ENCODE data around the gene GRB10.
"Not testable (repeated sequence)": the region's sequence is repeated elsewhere in the genome, so short reads cannot be mapped to it uniquely, and the experiment has no call there.

GRB10 gene

GRCh38 chr7:50596484-50596883 lies 186.2 kb downstream of the GRB10 start:
- DNase-seq = no peak

GRCh38 chr7:50595491-50596102 lies 187.1 kb downstream of the GRB10 start:
- DNase-seq = peak; percentile 64

- no peak for DNase-seq
These were observed 187.8 kb downstream of the GRB10 start for GRCh38 chr7:50594734-50595485.

GRCh38 chr7:50594136-50594535 lies 188.6 kb downstream of the GRB10 start:
- DNase-seq = no peak

- no peak for DNase-seq
These were observed 189.8 kb downstream of the GRB10 start for GRCh38 chr7:50592940-50593339.

DNA sequence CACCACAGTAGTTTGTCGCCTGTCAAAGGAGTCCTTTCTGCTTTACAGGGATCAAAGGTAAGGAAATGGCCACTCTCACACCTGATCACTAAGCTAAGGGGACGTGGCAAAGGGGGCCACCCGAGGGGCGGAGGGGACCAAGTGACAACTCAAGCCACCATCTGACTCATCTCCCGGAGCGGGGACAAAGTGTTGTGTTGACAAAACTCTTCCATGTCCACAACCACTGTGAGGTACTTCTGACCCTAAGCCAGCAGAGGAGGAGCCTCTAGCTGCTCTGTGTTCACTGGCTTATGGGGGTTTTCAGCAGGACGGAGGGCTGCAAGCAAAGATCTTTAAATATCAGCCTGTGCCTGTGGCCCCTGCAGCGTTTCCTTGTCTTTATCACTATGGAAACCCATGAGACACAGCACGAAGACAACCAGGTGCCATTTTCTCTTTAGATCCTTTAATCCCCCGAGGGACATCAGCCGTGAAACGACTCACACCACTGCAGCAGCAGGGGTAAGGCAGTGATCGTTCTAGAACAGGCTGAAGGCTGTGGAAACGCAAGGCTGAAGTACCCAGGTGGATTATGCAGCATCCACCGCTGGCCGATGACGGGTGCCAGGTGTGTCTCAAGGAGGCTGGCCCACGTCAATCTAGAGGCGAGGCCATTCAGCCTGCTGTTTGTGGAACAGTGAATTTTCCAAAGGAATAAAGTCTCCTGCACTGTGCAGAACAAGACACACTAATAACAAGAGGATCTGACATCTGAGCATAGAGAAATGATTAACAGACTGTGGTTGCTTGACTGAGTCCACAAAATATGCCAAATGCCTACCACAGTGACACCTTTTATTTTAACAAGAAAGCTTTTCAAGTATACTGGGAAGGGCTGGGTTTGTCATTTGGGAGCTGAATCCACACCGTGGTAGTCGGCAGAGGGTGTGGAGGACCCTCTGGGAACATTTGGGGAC lies 190.9 kb downstream of the GRB10 start:
- DNase-seq = peak; percentile 60

DNA sequence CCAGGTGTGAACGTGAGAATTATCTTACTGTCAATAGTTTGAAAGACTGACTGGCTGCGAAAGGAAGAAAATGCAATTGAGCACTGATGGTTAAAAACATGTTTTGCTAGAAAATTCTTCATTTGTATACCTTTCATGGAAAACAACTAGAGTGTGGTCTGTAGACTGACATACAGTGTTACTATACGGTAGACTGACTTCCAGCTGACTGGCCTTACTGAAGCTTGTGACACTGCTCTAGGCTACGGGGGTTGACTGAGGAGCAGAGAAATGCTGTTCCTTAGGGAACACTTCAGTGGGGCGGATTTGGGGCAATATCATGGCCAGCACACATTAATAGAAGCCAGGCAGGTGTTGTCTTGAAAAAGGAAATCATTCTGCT lies 191.6 kb downstream of the GRB10 start:
- no peak for DNase-seq

DNA sequence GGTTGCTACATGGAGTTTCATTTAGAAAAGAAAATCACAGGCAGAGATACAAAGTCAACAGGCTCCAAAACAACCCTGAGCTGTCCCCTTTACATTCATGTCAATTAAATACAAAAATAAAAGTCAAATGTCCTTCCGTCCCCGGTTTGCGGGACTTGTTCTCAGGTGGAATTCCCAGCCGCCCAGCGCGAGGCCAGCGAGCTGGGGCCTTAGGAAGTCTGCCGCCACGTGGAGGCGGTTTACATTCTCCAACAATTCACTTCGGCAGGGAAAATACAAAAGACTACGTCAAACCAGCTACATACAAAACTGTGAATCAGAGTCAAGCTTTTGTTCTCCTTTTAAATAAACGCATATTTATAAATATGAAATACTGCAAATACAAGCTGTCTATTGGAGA lies 192.2 kb downstream of the GRB10 start:
- no peak for DNase-seq

DNA sequence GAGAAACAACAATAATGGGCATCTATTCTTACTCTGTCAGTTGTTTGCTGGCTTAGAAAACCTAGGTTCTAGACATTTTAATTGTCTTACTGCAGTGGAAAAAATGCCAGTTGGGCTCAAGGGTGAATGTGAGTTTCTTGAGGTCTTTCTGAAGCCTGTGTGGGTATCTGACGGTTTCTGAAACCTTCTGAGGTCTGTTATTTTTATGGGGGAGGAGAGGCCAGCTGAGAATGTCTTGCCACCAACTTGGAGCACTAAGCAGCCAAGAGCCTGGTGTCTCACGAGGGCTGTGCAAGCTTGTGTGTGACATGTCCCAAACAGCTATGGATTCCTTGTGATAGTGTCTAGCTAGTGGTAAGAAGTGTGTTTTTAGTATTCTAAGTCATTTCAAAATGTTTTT lies 193.3 kb downstream of the GRB10 start:
- no peak for DNase-seq

DNA sequence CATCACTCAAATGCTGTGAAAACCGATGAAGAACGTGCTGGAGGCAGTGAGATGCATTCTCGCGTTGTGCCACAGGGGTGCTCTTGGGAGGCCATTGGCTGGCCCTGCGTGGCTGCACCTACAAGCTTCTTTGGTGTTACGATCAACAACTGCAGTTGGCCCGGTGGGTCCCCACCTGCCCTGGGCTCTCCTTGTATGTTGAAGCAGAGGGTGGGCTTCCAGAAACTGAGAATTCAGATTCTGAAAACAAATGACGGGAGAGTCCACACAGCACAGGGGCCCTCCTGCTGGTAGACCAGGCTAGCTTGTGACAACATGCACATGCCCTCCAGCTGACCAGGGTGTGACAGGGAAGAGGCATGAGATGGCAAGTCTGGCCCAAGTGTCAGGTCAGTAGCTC lies 193.8 kb downstream of the GRB10 start:
- no peak for DNase-seq

DNA sequence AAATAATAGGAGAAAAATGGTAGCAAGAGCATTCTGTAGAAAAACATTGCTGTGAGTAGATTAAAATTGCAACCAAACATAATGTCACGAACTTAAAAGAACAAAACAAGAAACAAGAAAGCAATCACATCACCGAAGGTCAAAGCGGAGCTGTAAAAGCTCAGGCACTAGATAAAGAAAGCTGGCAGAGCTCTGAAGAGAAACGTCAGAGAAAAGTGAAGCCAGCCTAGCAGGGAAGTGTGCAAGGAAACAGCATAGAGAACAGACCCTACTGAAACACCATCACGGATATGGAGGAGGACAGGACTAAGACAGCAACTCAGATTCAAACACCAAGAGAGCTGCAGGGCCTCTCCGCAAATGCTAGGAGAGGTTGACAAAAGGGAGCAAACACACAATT lies 195.0 kb downstream of the GRB10 start:
- DNase-seq = no peak

GRCh38 chr7:50584793-50585408 lies 197.8 kb downstream of the GRB10 start:
- DNase-seq = no peak

DNA sequence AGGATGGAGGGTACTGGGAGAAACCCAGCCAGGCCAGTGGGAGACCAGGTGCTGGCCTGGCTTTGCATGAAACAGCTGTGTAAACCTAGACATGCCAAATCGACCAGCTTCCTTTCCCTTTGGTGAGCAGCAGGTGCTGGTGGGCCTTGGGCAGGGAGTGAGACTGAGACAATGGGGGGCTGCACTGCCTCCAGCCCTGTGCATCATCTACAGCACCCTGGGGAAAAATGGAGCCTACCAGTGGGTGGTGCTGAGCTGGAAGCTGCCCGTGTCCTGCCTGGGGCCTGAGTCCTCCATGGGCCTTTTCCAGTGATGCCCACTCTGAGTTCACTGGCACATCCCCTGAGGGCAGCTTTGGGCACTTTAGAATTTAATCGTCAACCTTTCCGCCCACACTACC lies 198.3 kb downstream of the GRB10 start:
- no peak for DNase-seq

DNA sequence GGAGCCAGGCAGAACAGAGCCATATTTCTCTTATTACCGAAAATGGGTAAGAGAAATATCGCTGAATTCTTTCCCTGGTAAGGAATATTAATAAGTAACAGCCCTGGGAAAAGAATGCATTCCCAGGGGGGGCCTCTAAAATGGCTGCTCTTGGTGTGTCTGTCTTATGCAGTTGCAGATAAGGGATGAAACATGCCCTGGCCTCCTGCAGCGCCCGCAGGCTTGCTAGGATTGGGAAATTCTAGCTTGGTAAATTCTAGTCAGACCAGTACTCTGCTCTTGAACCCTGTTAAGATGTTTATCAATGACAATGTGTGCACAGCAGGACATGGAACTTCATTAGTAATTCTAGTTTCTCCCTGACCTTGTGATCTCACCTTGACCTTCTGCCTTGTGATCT lies 199.4 kb downstream of the GRB10 start:
- DNase-seq = not testable (repeated sequence)

- not testable (repeated sequence) for DNase-seq
These were observed 200.4 kb downstream of the GRB10 start for GRCh38 chr7:50582271-50582670.

- DNase-seq = not testable (repeated sequence)
These were observed 202.0 kb downstream of the GRB10 start for GRCh38 chr7:50580666-50581065.

DNA sequence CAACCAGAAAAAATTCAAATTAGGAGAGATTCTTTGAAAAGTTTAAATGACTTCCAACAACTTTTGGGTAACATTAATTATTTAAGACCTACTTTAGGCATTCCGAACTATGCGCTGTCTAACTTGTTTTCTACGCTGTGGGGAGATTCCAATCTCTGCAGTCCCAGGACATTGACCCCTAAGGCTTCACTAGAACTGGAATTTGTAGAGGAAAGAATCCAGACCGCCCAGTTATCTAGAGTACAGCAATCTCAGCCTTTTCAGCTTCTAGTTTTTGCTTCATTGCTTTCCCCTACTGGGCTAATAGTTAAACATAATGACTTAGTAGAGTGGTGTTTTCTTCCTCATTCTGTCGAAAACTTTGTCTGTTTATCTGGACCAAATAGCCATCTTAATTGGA lies 202.6 kb downstream of the GRB10 start:
- no peak for DNase-seq

GRCh38 chr7:50578105-50578504 lies 204.6 kb downstream of the GRB10 start:
- DNase-seq = not testable (repeated sequence)

- no peak for DNase-seq
These were observed 205.1 kb downstream of the GRB10 start for GRCh38 chr7:50577569-50577968.

GRCh38 chr7:50576388-50576787 lies 206.3 kb downstream of the GRB10 start:
- DNase-seq = not testable (repeated sequence)

- no peak for DNase-seq
These were observed 214.9 kb downstream of the GRB10 start for GRCh38 chr7:50567715-50568261.

DNA sequence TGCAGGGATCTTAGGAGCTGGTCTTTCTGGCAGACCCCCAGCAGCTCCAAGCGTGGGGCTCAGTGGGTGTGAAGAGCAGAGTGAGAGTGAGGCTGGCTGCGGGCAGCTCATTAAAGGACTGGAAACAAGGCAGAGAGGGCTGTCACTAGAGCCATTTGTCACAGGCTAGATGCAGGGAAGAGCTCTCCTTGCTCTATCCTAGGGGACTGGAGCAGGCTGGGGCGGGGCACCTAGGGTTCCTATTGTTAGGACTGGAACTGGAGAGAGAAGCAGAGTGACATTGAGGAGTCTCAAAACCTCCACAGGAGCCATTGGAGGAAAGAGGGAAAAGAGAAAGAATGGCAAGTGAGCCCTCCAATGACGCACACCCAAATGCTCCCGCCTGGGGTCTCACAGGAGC lies 216.7 kb downstream of the GRB10 start:
- no peak for DNase-seq

- DNase-seq = no peak
These were observed 217.2 kb downstream of the GRB10 start for GRCh38 chr7:50565559-50565916.

All from DMS153 (cell line).